Measurements from ENCODE around the gene RP9.

RP9 gene

DNA sequence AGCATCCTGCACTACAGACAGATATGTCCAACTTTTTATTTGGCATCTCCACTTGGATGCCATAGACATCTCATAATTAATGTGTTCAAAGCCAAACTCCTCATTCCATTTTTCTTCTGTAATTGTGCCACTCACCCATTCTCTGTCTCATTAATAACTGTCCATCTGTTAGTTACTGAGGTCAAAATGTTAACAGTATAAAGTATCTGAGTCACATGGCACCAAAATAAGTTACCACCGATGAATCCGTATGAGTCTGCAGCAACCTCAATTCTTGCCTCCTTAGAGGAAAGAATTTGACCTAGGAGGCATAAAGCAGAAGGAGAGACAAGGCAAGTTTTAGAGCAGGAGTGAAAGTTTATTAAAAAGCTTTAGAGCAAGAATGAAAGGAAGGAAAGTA, 30.1 kb downstream of the RP9 start:
- Histone ChIP-seq H3K4me3 (ENCODE audit: low read length in 2 of 2) (no peak overlapping the region), H2BK5ac (ENCODE audit: low read length) (no peak overlapping the region), H4K91ac (ENCODE audit: low read depth, low read length, poor library complexity) (no peak overlapping the region), H3K27me3 (ENCODE audit: control insufficient read depth in 3 of 3, insufficient read depth in 3 of 3, low read depth in 1 of 3, low read length in 3 of 3) (peaks cover 0 to 18% (median 0%) of the 10 kb centered on the region in 3 experiments), H4K8ac (ENCODE audit: low read depth, low read length) (no peak overlapping the region), H3K9ac (ENCODE audit: low read depth, low read length, poor library complexity) (no peak overlapping the region), H2BK15ac (ENCODE audit: low read length) (no peak overlapping the region), H3K23ac (ENCODE audit: low read depth, low read length, poor library complexity) (no peak overlapping the region), H3K27ac (replicated peaks; ENCODE audit: low read length) (no peak overlapping the region), H3K18ac (ENCODE audit: low read length) (no peak overlapping the region), H3K9me3 (replicated peaks in 1 of 2; ENCODE audit: control insufficient read depth in 2 of 2, insufficient read depth in 1 of 2, low read depth in 1 of 2, low read length in 2 of 2) (no peaks in the 10 kb centered on the region), H3K4me1 (ENCODE audit: control insufficient read depth in 2 of 2, insufficient read depth in 1 of 2, low read depth in 1 of 2, low read length in 2 of 2) (no peaks in the 10 kb centered on the region), H3K14ac (ENCODE audit: low read length) (no peak overlapping the region), H2AK5ac (ENCODE audit: low read depth, low read length) (no peak overlapping the region), H3K79me1 (ENCODE audit: low read depth, low read length) (no peaks in the 10 kb centered on the region), H3K36me3 (replicated peaks in 1 of 2; ENCODE audit: control insufficient read depth in 2 of 2, insufficient read depth in 2 of 2, low read length in 2 of 2) (no peaks in the 10 kb centered on the region), H2BK12ac (ENCODE audit: low read length) (no peak overlapping the region), H2AFZ (ENCODE audit: low read length) (no peak overlapping the region), H3K4ac (ENCODE audit: low read length) (no peak overlapping the region), H3K4me2 (ENCODE audit: insufficient read depth, low read length, poor library complexity, severe bottlenecking) (no peak overlapping the region), H2BK120ac (ENCODE audit: low read depth, low read length) (no peak overlapping the region)
- no peak for DNase-seq (ENCODE audit: low spot score)
- no CpG with 5 or more reads among the region's 2 CpGs for WGBS, 2 donors (ENCODE audit: extremely low coverage in 2 of 2, insufficient read length in 2 of 2, insufficient replicate concordance in 1 of 2)

DNA sequence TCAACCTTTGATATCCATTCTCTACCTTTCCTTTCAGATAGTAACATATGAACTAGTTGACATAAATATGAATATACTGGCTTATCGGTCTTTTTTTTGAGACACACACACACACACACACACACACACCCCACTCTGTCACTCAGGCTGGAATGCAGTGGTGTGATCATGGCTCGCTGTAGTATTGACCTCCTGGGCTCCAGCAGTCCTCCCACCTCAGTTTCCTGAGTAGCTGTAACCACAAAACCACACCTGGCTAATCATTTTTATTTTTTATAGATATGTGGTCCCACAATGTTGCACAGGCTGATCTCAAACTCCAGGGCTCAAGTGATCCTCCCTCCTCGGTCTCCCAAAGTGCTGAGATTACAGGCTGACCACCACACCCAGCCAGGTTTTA, 32.5 kb downstream of the RP9 start:
- no peaks in the 10 kb centered on the region for H3K36me3 ChIP-seq (replicated peaks in 1 of 2; ENCODE audit: control insufficient read depth in 2 of 2, insufficient read depth in 2 of 2, low read length in 2 of 2)
- H3K9ac ChIP-seq (ENCODE audit: low read depth, low read length, poor library complexity): no peak overlapping the region
- no peak overlapping the region for H3K23ac ChIP-seq (ENCODE audit: low read depth, low read length, poor library complexity)
- no peak overlapping the region for H3K4me3 ChIP-seq (ENCODE audit: low read length in 2 of 2)
- no peak overlapping the region for H3K4me2 ChIP-seq (ENCODE audit: insufficient read depth, low read length, poor library complexity, severe bottlenecking)
- no peaks in the 10 kb centered on the region for H3K9me3 ChIP-seq (replicated peaks in 1 of 2; ENCODE audit: control insufficient read depth in 2 of 2, insufficient read depth in 1 of 2, low read depth in 1 of 2, low read length in 2 of 2)
- DNase-seq (ENCODE audit: low spot score): no peak
- no peak overlapping the region for H2AFZ ChIP-seq (ENCODE audit: low read length)
- no peak overlapping the region for H4K8ac ChIP-seq (ENCODE audit: low read depth, low read length)
- no peaks in the 10 kb centered on the region for H3K79me1 ChIP-seq (ENCODE audit: low read depth, low read length)
- H3K14ac ChIP-seq (ENCODE audit: low read length): no peak overlapping the region
- no peak overlapping the region for H2AK5ac ChIP-seq (ENCODE audit: low read depth, low read length)
- no peak overlapping the region for H2BK12ac ChIP-seq (ENCODE audit: low read length)
- H2BK120ac ChIP-seq (ENCODE audit: low read depth, low read length): no peak overlapping the region
- H4K91ac ChIP-seq (ENCODE audit: low read depth, low read length, poor library complexity): no peak overlapping the region
- no CpG with 5 or more reads among the region's 3 CpGs for WGBS, 2 donors (ENCODE audit: extremely low coverage in 2 of 2, insufficient read length in 2 of 2, insufficient replicate concordance in 1 of 2)
- H3K27me3 ChIP-seq (ENCODE audit: control insufficient read depth in 3 of 3, insufficient read depth in 3 of 3, low read depth in 1 of 3, low read length in 3 of 3): peaks cover 0 to 18% (median 0%) of the 10 kb centered on the region in 3 experiments
- no peaks in the 10 kb centered on the region for H3K4me1 ChIP-seq (ENCODE audit: control insufficient read depth in 2 of 2, insufficient read depth in 1 of 2, low read depth in 1 of 2, low read length in 2 of 2)
- H2BK15ac ChIP-seq (ENCODE audit: low read length): no peak overlapping the region
- H3K27ac ChIP-seq (replicated peaks; ENCODE audit: low read length): no peak overlapping the region
- no peak overlapping the region for H2BK5ac ChIP-seq (ENCODE audit: low read length)
- H3K4ac ChIP-seq (ENCODE audit: low read length): no peak overlapping the region
- H3K18ac ChIP-seq (ENCODE audit: low read length): no peak overlapping the region

DNA sequence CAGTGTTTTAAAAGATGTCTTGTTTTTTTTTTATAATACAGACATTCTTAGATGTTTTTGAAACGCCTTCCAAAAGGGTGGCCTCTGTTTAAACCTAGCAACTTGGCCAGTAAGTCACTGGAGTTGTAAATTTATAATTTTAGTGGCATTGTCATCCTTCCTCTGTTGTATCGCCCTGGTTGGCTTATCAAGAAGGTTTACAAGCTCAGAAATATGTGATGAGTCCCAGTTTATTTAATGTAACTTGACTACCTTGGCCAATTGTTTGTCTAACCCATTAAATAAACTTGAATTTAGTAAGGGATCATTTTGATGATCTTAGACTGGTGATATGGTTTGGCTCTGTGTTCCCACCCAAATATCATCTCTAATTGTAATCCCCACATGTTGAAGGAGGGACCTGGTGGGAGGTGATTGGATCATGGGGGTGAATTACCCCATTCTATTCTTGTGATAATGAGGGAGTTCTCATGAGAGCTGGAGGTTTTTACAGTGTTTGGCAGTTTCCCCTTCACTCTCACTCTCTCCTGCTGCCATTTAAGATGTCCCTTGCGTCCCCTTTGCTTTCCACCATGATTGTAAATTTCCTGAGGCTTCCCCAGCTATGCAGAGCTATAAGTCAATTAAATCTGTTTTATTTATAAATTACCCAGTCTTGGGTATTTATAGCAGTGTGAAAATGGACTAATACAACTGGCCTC, 33.2 kb downstream of the RP9 start:
- Histone ChIP-seq H3K18ac (ENCODE audit: low read length) (no peak overlapping the region), H3K4me2 (ENCODE audit: insufficient read depth, low read length, poor library complexity, severe bottlenecking) (no peak overlapping the region), H2AK5ac (ENCODE audit: low read depth, low read length) (no peak overlapping the region), H3K27ac (replicated peaks; ENCODE audit: low read length) (no peak overlapping the region), H2AFZ (ENCODE audit: low read length) (no peak overlapping the region), H3K9me3 (replicated peaks in 1 of 2; ENCODE audit: control insufficient read depth in 2 of 2, insufficient read depth in 1 of 2, low read depth in 1 of 2, low read length in 2 of 2) (no peaks in the 10 kb centered on the region), H2BK5ac (ENCODE audit: low read length) (no peak overlapping the region), H3K4ac (ENCODE audit: low read length) (no peak overlapping the region), H3K36me3 (replicated peaks in 1 of 2; ENCODE audit: control insufficient read depth in 2 of 2, insufficient read depth in 2 of 2, low read length in 2 of 2) (no peaks in the 10 kb centered on the region), H3K23ac (ENCODE audit: low read depth, low read length, poor library complexity) (no peak overlapping the region), H4K91ac (ENCODE audit: low read depth, low read length, poor library complexity) (no peak overlapping the region), H3K79me1 (ENCODE audit: low read depth, low read length) (no peaks in the 10 kb centered on the region), H3K4me3 (ENCODE audit: low read length in 2 of 2) (no peak overlapping the region), H3K14ac (ENCODE audit: low read length) (no peak overlapping the region), H2BK12ac (ENCODE audit: low read length) (no peak overlapping the region), H2BK15ac (ENCODE audit: low read length) (no peak overlapping the region), H3K27me3 (ENCODE audit: control insufficient read depth in 3 of 3, insufficient read depth in 3 of 3, low read depth in 1 of 3, low read length in 3 of 3) (peaks cover 0 to 18% (median 0%) of the 10 kb centered on the region in 3 experiments), H4K8ac (ENCODE audit: low read depth, low read length) (no peak overlapping the region), H3K9ac (ENCODE audit: low read depth, low read length, poor library complexity) (no peak overlapping the region), H2BK120ac (ENCODE audit: low read depth, low read length) (no peak overlapping the region), H3K4me1 (ENCODE audit: control insufficient read depth in 2 of 2, insufficient read depth in 1 of 2, low read depth in 1 of 2, low read length in 2 of 2) (no peaks in the 10 kb centered on the region)
- DNase-seq (ENCODE audit: low spot score): no peak
- WGBS, 2 donors (ENCODE audit: extremely low coverage in 2 of 2, insufficient read length in 2 of 2, insufficient replicate concordance in 1 of 2): no CpG with 5 or more reads among the region's 3 CpGs

DNA sequence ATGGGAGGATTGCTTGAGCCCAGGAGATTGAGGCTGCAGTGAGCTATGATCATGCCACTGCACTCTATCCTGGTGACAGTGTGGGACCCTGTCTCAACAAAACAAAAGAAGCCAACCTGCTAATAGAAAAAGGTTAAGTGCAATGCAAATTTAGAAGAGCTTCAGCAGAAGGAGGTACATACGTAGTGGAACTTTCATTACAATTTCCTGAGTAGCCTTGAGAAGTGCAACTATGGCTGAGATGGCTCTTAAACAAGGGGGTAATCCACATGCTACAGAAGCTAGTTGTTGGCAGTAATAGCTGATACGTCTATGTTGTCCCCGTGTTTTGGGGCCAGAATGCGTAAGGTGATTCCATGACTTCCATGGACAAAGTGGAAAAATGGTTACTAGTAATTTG, 36.0 kb downstream of the RP9 start:
- no peaks in the 10 kb centered on the region for H3K36me3 ChIP-seq (replicated peaks in 1 of 2; ENCODE audit: control insufficient read depth in 2 of 2, insufficient read depth in 2 of 2, low read length in 2 of 2)
- no peak overlapping the region for H4K91ac ChIP-seq (ENCODE audit: low read depth, low read length, poor library complexity)
- DNase-seq (ENCODE audit: low spot score): no peak
- H3K4me3 ChIP-seq (ENCODE audit: low read length in 2 of 2): no peak overlapping the region
- no peak overlapping the region for H3K23ac ChIP-seq (ENCODE audit: low read depth, low read length, poor library complexity)
- H3K4me2 ChIP-seq (ENCODE audit: insufficient read depth, low read length, poor library complexity, severe bottlenecking): no peak overlapping the region
- peaks cover 6 to 8% of the 10 kb centered on the region in 2 donors for H3K9me3 ChIP-seq (replicated peaks in 1 of 2; ENCODE audit: control insufficient read depth in 2 of 2, insufficient read depth in 1 of 2, low read depth in 1 of 2, low read length in 2 of 2)
- peaks cover 0 to 18% (median 0%) of the 10 kb centered on the region in 3 experiments for H3K27me3 ChIP-seq (ENCODE audit: control insufficient read depth in 3 of 3, insufficient read depth in 3 of 3, low read depth in 1 of 3, low read length in 3 of 3)
- no peak overlapping the region for H2BK12ac ChIP-seq (ENCODE audit: low read length)
- H3K14ac ChIP-seq (ENCODE audit: low read length): no peak overlapping the region
- no CpG with 5 or more reads among the region's 4 CpGs for WGBS, 2 donors (ENCODE audit: extremely low coverage in 2 of 2, insufficient read length in 2 of 2, insufficient replicate concordance in 1 of 2)
- H4K8ac ChIP-seq (ENCODE audit: low read depth, low read length): no peak overlapping the region
- no peak overlapping the region for H2BK5ac ChIP-seq (ENCODE audit: low read length)
- no peak overlapping the region for H3K27ac ChIP-seq (replicated peaks; ENCODE audit: low read length)
- H3K4ac ChIP-seq (ENCODE audit: low read length): no peak overlapping the region
- no peak overlapping the region for H2AK5ac ChIP-seq (ENCODE audit: low read depth, low read length)
- no peak overlapping the region for H2AFZ ChIP-seq (ENCODE audit: low read length)
- no peak overlapping the region for H3K18ac ChIP-seq (ENCODE audit: low read length)
- no peak overlapping the region for H2BK15ac ChIP-seq (ENCODE audit: low read length)
- no peaks in the 10 kb centered on the region for H3K79me1 ChIP-seq (ENCODE audit: low read depth, low read length)
- H2BK120ac ChIP-seq (ENCODE audit: low read depth, low read length): no peak overlapping the region
- no peak overlapping the region for H3K9ac ChIP-seq (ENCODE audit: low read depth, low read length, poor library complexity)
- no peaks in the 10 kb centered on the region for H3K4me1 ChIP-seq (ENCODE audit: control insufficient read depth in 2 of 2, insufficient read depth in 1 of 2, low read depth in 1 of 2, low read length in 2 of 2)
